GM18517 (cell line): ENCODE data around the gene CRIP1.

Experiments used
- ATAC-seq: cut with Tn5 transposase; IDR thresholded peaks from one replicate; pipeline ENCODE4 v1.9.1; 2021; ENCODE audit warnings: mild to moderate bottlenecking, moderate library complexity; ENCODE audit not compliant: unreplicated experiment

The CRIP1 gene

GRCh38 chr14:105486163-105486973 lies at the start of gene CRIP1:
CRIP1 (plus strand) TSS chr14:105486886; CDS start chr14:105487260, 374 bp downstream.
- no peak for ATAC-seq

GRCh38 chr14:105436891-105437722 lies 49.6 kb upstream of the CRIP1 start:
- ATAC-seq: no peak

GRCh38 chr14:105437723-105438500 lies 48.8 kb upstream of the CRIP1 start:
- no peak for ATAC-seq

GRCh38 chr14:105439179-105439578 lies 47.5 kb upstream of the CRIP1 start:
- ATAC-seq: no peak

- no peak for ATAC-seq
Measured at GRCh38 chr14:105439710-105440553, 46.8 kb upstream of the CRIP1 start.

- ATAC-seq: no peak
Measured at GRCh38 chr14:105440554-105440900, 46.2 kb upstream of the CRIP1 start.

GRCh38 chr14:105440992-105441391 lies 45.7 kb upstream of the CRIP1 start:
- ATAC-seq: no peak

GRCh38 chr14:105442125-105442524 lies 44.6 kb upstream of the CRIP1 start:
- ATAC-seq: no peak

GRCh38 chr14:105442834-105443233 lies 43.9 kb upstream of the CRIP1 start:
- no peak for ATAC-seq

- ATAC-seq: no peak
Measured at GRCh38 chr14:105444859-105445258, 41.8 kb upstream of the CRIP1 start.

- ATAC-seq: no peak
Measured at GRCh38 chr14:105445290-105445689, 41.4 kb upstream of the CRIP1 start.

- ATAC-seq: no peak
Measured at GRCh38 chr14:105445901-105446845, 40.5 kb upstream of the CRIP1 start.

- no peak for ATAC-seq
Measured at GRCh38 chr14:105446971-105447370, 39.7 kb upstream of the CRIP1 start.

GRCh38 chr14:105447651-105448640 lies 38.7 kb upstream of the CRIP1 start:
- ATAC-seq: no peak

GRCh38 chr14:105448706-105449111 lies 38.0 kb upstream of the CRIP1 start:
- ATAC-seq: no peak

GRCh38 chr14:105449276-105450122 lies 37.2 kb upstream of the CRIP1 start:
- ATAC-seq: no peak

GRCh38 chr14:105450123-105450505 lies 36.6 kb upstream of the CRIP1 start:
- no peak for ATAC-seq
